NCI-H2081 treated with DMSO at 0.1 percent for 48 hours (cell line): Measurements from ENCODE around the gene TMPRSS11A.

ENCODE experiments used
- DNase-seq: peaks from one replicate; lab custom pipeline; 2025; lab: John Stamatoyannopoulos, UW

Gene TMPRSS11A

DNA sequence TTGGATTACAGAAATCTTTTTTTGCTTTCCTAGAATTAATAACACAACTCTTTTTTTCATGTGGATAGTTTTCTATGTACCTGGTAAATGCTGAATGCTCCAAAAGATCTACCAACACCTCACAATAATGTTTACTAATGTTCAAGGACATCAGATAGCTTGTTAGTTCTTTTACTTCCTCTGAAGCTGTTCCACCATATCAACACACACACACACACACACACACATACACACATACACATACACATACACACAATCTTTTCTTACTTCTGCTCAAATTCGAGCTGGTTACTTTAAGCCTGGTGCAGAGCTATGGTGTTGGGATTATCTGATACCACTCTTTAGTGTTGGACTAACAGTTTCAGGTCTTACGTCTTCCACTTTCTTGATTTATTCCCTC, 51.2 kb downstream of the TMPRSS11A start:
- DNase-seq = no peak

DNA sequence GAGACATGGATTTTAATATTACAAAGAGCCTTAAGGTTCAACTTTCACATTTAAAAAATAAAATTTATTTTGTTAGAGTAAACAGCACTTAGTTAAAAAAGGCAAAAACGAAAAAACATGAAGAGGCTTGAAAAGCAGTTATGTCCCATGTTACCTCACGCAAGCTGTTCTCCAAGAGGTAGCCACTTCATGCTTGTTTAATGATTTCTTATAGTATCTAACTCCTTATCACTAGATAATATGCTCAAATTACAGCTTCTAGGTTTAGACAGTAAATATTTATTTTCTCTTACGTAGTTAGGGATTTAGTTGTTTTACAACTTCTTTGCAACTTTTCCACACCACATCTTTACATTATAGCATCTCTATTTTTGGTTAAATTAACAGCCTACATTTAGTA, 51.7 kb downstream of the TMPRSS11A start:
- DNase-seq = no peak

- no peak for DNase-seq
These were observed 52.2 kb downstream of the TMPRSS11A start for GRCh38 chr4:67911141-67911540.

GRCh38 chr4:67910585-67910905, 52.7 kb downstream of the TMPRSS11A start:
- no peak for DNase-seq

- no peak for DNase-seq
These were observed 53.2 kb downstream of the TMPRSS11A start for GRCh38 chr4:67909905-67910584.

GRCh38 chr4:67907650-67908049, 55.6 kb downstream of the TMPRSS11A start:
- no peak for DNase-seq

- DNase-seq = no peak
These were observed 64.2 kb downstream of the TMPRSS11A start for GRCh38 chr4:67899096-67899495.

DNA sequence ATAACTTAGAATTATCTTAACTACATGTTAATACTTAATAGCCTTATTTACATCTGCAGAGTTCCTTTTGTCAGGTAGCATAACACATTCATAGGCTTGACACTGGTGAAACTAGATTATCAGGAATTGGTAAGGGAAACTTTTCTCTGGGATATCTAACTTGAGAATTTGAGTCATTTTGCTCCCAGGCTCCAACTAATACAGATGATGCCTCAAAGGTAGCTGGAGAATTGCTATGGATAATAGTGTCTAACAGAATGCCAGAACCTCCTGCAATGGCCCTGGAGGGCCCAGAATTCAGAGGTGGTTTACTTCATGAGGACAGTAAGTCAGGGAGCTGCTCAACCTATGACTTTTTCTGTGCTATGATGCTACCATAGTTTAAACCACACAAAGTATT, 65.6 kb downstream of the TMPRSS11A start:
- DNase-seq = no peak

- DNase-seq = no peak
These were observed 66.8 kb downstream of the TMPRSS11A start for GRCh38 chr4:67896421-67897065.

GRCh38 chr4:67894659-67895058, 68.6 kb downstream of the TMPRSS11A start:
- no peak for DNase-seq

DNA sequence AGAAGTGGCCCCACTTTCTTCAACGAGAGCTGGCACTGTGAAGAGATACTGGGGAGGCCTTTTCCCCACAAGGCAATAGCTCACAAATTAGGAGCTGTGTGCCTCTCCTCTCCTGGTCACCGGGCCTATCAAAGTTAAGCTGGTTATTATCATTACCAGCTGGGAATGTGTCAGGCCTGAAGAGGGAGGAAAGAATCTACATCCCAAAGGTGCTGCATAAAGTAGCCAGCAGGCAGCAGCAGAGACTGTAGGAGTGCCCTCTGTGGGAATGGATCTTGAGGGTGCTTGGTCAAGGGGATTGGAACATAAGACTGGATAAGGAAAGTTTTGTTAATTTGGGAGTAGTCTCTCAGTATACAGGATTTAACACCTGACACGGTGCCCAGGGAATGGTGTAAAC, 70.4 kb downstream of the TMPRSS11A start:
- no peak for DNase-seq

DNA sequence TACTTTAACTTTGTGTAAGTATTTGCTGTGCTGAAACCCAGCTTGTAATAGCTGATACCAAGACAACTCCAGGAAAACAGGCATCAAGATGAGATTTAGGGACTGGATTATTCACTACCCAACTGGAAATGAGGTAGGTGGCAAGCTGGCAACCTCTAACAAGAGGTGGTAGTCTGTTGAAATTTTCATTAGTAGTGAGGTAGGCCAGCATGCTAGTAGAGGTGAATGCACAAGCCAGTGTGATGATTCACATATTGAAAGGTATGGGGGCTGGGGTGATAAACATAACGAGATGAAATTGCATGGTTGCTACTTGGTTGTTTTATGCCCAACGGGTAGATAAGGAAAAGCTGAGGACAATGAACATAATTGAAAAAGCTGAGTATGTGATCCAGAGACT, 71.0 kb downstream of the TMPRSS11A start:
- DNase-seq = no peak

DNA sequence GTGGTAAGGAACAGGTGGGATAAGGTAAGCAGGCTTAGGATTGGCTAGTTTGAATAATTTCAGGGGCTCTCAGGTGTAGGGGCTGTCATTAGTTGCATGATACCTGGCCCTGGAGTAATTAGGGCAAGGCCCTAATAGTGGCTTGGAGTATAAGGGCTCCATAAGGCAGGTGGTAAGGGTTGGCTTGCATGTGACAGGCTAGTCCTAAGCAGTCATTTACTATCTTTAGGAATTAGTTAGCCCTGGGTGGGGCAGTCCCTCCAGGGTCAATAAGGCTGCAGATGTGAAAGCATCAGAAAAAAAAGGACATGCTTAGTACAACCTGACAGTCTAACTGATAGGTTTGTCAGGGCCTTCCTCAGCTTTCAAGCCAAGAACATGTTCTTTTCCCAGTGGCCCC, 71.6 kb downstream of the TMPRSS11A start:
- DNase-seq = no peak

GRCh38 chr4:67886281-67886680, 77.0 kb downstream of the TMPRSS11A start:
- no peak for DNase-seq

DNA sequence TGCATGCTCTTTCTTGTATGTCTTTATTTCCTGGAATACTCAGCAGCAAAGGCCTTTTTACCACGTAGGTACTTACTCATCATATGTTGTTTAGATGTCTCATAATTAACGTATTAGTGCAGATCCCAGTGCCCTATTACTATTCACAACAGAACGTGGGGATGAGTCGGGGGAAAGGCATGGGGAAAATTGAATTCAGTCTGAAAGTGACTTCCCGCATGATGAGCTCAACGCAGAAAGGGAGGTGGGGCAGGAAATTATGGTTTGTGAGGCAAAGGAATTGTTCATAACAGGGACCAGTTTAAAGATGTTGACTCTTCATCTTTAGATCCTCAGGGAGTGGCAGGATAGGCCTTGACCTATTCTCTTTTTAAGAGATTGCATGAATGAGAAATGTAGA, 77.5 kb downstream of the TMPRSS11A start:
- DNase-seq = no peak

DNA sequence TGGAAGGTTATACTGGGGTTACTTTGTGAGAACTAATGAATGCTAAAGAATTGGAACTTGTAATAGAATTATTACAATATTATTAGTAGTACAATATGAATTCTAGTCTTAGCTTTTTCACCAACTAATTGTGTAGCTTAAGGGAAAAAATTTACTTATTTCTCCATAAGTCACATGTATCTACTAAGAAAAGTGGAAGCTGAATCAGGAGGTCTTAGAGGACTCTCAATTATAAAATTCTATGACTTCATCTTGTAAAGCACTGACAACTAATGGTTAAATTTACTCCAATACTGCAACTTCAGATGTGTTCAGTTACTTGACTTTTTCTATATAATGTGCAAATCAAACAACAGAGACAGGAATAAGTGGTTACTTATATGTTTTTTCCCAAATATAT, 78.6 kb downstream of the TMPRSS11A start:
- no peak for DNase-seq

GRCh38 chr4:67883902-67884301, 79.4 kb downstream of the TMPRSS11A start, which contains the start of gene TMPRSS11D:
Gene TMPRSS11D, minus strand, starts transcription at chr4:67884002. Its CDS starts 69 bp downstream, at chr4:67883933.
- DNase-seq = no peak

GRCh38 chr4:67883458-67883857, 79.8 kb downstream of the TMPRSS11A start:
- no peak for DNase-seq

DNA sequence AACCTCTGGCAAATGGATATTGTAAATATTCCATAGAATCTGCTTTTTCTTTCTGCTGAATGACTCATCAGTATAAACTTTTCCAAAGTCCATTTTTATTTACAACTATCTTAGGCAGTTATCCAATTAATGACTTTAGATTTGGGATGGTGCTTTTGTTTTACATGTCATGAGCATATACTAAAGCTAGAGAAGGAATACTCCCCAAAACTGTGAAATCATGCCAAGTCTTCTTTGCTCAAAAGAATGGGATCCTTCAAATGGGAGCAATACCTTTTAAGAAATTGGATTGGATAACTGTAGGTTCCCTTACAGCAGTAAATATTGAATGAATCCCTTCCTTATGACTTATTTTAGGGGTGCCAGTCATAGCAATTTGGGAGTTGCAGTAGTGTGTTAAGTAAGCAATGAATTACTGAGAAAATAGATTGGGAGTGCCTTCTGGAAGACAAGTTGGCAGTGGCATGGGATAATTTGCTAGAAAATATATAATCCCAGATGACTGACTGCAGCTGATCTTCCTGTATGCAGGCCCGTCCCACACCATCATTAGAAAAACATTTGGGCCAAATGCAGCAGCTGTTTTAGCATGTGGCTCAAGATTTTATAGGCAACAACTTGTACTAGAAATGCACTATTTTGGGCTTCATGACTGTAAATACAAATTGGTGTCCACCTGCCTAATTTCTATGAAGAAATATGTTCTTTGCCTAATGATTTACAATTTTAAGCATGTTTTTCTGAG, 82.3 kb downstream of the TMPRSS11A start:
- DNase-seq = no peak

DNA sequence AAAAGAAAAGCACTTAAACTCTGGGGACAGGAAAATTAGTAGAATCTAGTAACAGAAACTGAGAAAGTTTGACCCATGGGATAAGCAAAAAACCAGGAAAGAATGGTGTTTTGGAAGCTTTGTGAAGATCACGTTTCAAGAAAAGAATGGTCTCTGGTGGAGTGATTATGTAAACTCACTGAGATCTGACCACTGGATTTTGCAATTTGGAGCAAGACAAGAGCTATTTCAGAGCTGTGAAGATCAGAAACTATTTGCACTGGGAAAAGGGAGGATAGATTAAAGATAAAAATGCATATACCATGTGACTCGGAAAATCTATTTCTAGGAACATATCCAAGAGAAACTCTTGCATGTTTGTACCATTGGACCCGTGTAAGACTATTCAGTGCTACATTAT, 83.8 kb downstream of the TMPRSS11A start:
- no peak for DNase-seq

DNA sequence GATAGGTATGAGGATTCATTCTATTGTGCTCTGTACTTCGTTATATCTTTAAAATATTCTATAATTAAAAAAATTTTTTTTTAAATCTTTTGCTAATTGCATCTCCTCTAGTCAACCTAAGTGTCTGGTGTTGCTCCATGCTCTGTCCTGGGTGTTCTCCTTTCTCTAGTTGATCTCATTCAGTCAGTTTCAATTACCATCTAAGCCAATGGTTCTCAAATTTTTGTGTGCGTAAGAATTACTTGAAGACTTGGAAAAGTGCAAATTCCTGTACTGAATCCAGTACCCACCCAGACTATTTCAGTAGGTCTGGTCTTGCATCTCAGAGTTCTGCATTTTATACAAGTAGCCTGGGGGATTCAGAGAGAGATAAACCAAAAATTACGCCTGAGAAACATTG, 86.2 kb downstream of the TMPRSS11A start:
- DNase-seq = no peak

DNA sequence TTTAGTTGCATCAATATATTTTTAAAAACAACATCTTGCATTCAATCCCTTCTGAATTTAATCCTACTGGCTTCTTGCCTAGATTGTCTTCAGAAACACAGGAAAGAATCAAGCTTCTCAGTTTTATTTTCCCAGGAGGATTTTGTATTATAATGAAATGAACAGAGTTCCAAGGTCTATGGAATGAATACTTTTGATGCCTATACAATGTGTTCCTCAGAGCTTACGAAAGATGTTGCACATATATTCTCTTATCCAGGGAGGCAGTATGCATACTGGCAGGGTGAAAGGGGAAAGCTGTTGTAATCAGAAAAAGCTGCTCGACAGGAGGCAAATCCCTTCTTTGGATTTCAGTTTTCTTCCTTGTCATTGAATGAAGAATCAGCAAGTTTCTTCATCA, 88.3 kb downstream of the TMPRSS11A start:
- DNase-seq = no peak

- DNase-seq = no peak
These were observed 90.2 kb downstream of the TMPRSS11A start for GRCh38 chr4:67873116-67873515.
